Testis (tissue), 2 donors: Measurements from ENCODE around the gene NUP98.
"Not testable (repeated sequence)": the region's sequence is repeated elsewhere in the genome, so short reads cannot be mapped to it uniquely, and the experiment has no call there.

Experiments used
- POLR2A ChIP-seq: fragments of 450-650 bp; IDR thresholded peaks from one replicate; pipeline ENCODE4 v1.6.1; 2017; ENCODE audit warnings: antibody characterized with exemption, mild to moderate bottlenecking, moderate library complexity
- TF ChIP-seq, protein P1 (sequence below), 3 experiments: fragments of 450-650 bp in 2 of 3; fragments of 200-600 bp in 1 of 3; sonication (generic) in 1 of 3; IDR thresholded peaks; one replicate each; pipeline ENCODE4 v1.5.1; 2016 to 2019; ENCODE audit warnings: antibody characterized with exemption in 3 of 3, mild to moderate bottlenecking in 2 of 3, moderate library complexity in 1 of 3

DNA sequence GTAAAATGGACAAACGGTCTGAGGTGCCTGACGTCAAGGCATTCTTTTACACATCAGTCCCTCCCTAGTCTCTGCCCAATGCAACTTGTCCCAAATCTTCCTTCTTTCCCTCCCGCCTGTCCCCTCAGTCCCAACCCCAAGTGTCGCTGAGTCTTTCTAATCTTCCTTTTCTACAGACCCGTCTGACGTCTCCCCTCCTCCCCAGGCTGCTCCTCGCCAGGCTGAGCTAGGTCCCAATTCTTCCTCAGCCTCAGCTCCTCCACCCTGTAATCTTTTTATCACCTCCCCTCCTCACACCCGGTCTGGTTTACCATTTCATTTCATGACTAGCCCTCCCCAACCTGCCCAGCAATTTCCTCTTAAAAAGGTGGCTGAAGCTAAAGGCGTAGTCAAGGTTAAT, 148.0 kb downstream of the NUP98 start:
- TF ChIP-seq, protein P1, sequence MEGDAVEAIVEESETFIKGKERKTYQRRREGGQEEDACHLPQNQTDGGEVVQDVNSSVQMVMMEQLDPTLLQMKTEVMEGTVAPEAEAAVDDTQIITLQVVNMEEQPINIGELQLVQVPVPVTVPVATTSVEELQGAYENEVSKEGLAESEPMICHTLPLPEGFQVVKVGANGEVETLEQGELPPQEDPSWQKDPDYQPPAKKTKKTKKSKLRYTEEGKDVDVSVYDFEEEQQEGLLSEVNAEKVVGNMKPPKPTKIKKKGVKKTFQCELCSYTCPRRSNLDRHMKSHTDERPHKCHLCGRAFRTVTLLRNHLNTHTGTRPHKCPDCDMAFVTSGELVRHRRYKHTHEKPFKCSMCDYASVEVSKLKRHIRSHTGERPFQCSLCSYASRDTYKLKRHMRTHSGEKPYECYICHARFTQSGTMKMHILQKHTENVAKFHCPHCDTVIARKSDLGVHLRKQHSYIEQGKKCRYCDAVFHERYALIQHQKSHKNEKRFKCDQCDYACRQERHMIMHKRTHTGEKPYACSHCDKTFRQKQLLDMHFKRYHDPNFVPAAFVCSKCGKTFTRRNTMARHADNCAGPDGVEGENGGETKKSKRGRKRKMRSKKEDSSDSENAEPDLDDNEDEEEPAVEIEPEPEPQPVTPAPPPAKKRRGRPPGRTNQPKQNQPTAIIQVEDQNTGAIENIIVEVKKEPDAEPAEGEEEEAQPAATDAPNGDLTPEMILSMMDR (IDR thresholded peaks at IDR 0.05), result not testable (repeated sequence)
- not testable (repeated sequence) for TF ChIP-seq POLR2A
